SU-DHL-6 (cell line): ENCODE results near the gene IFFO2.
"Not testable (repeated sequence)": the region's sequence is repeated elsewhere in the genome, so short reads cannot be mapped to it uniquely, and the experiment has no call there.

Experiments used
- H2AFZ ChIP-seq: fragments of 200-600 bp; sonication (generic); 2 replicates; pipeline ENCODE4 v1.6.1; 2014; ENCODE audit warnings: low read depth, mild to moderate bottlenecking, moderate library complexity, mixed read lengths, antibody characterized with exemption, low read length; ENCODE audit not compliant: severe bottlenecking
- H3F3A ChIP-seq: fragments of 200-600 bp; shearing (Covaris generic); 2 replicates; pipeline ENCODE4 v1.6.0; 2016; ENCODE audit warnings: antibody characterized with exemption, mild to moderate bottlenecking; ENCODE audit not compliant: insufficient read depth
- H3K27ac ChIP-seq: fragments of 200-600 bp; sonication (generic); 2 replicates; pipeline ENCODE4 v1.5.1; 2016; ENCODE audit warnings: low read depth, mild to moderate bottlenecking, low read length, moderate library complexity, mixed read lengths
- H3K27me3 ChIP-seq: fragments of 200-600 bp; sonication (generic), shearing (Covaris generic); 2 replicates; pipeline ENCODE4 v1.6.0; 2014; ENCODE audit warnings: mild to moderate bottlenecking, low read length
- H3K36me3 ChIP-seq: fragments of 200-600 bp; sonication (generic); 2 replicates; pipeline ENCODE4 v1.6.1; 2014; ENCODE audit warnings: mild to moderate bottlenecking, low read length, mixed read lengths
- H3K4me2 ChIP-seq: fragments of 300-600, 200-600 bp; shearing (Covaris generic), sonication (generic); 2 replicates; pipeline ENCODE4 v1.6.0; 2014; ENCODE audit warnings: low read length, low read depth, mild to moderate bottlenecking; ENCODE audit not compliant: poor library complexity, severe bottlenecking
- H3K4me3 ChIP-seq: fragments of 200-600 bp; sonication (generic); 2 replicates; pipeline ENCODE4 v1.5.1; 2014; ENCODE audit warnings: antibody characterized with exemption, low read length, mild to moderate bottlenecking, mixed read lengths; ENCODE audit not compliant: insufficient read depth, poor library complexity, severe bottlenecking
- H3K79me2 ChIP-seq: fragments of 200-600 bp; sonication (generic); 2 replicates; pipeline ENCODE4 v1.6.1; 2014; ENCODE audit warnings: mild to moderate bottlenecking, low read length, moderate library complexity; ENCODE audit not compliant: insufficient read depth
- H3K9ac ChIP-seq: fragments of 200-600 bp; sonication (generic); 2 replicates; pipeline ENCODE4 v1.7.0; 2014; ENCODE audit warnings: mild to moderate bottlenecking, low read length
- H3K9me2 ChIP-seq: fragments of 200-600 bp; sonication (generic); replicated peaks from 2 replicates; pipeline ENCODE4 v1.6.1; 2014; ENCODE audit warnings: low read length; ENCODE audit not compliant: insufficient read depth
- H3K9me3 ChIP-seq: fragments of 200-600 bp; sonication (generic); 2 replicates; pipeline ENCODE4 v1.6.1; 2014; ENCODE audit warnings: low read length, mixed read lengths; ENCODE audit not compliant: insufficient read depth
- H4K20me1 ChIP-seq: fragments of 200-600 bp; sonication (generic); 2 replicates; pipeline ENCODE4 v1.6.1; 2014; ENCODE audit warnings: low read depth, mild to moderate bottlenecking, antibody characterized with exemption, low read length, moderate library complexity, mixed read lengths
- EZH2phosphoT487 ChIP-seq: fragments of 200-600 bp; sonication (generic), shearing (Covaris generic); conservative IDR thresholded peaks from 2 replicates; pipeline ENCODE4 v1.6.1; 2018; ENCODE audit warnings: mild to moderate bottlenecking, antibody characterized with exemption, low read length, moderate library complexity, mixed read lengths
- TF ChIP-seq, protein P1 (sequence below): fragments of 200-600 bp; sonication (generic); IDR thresholded peaks from one replicate; pipeline ENCODE4 v1.5.1; 2017; ENCODE audit warnings: antibody characterized with exemption, mild to moderate bottlenecking, low read length, moderate library complexity; ENCODE audit not compliant: insufficient read depth, poor library complexity, severe bottlenecking

IFFO2 gene

DNA sequence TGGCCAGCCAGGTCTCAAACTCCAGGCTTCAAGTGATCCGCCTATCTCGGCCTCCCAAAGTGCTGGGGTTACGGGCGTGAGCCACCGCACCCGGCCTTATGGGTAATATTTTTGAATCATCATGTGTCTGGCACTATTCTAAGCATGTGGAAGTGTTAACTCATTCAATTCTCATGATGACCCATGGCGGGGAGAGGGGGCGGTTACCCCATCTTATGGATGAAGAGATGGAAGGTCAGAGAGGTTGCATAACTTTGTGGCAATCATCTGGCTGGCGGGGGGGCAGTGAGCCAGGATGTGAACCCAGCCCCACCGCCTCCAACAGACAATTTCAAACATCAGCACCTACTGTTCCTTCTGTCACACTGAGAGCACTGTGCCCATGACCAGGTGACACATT, 85.5 kb downstream of the IFFO2 start:
- H4K20me1 ChIP-seq: no peaks in the 10 kb centered on the region
- no peak overlapping the region for H2AFZ ChIP-seq
- H3K27ac ChIP-seq: no peak overlapping the region
- H3K36me3 ChIP-seq: no peaks in the 10 kb centered on the region
- TF ChIP-seq EZH2phosphoT487: no peak
- TF ChIP-seq, protein P1, sequence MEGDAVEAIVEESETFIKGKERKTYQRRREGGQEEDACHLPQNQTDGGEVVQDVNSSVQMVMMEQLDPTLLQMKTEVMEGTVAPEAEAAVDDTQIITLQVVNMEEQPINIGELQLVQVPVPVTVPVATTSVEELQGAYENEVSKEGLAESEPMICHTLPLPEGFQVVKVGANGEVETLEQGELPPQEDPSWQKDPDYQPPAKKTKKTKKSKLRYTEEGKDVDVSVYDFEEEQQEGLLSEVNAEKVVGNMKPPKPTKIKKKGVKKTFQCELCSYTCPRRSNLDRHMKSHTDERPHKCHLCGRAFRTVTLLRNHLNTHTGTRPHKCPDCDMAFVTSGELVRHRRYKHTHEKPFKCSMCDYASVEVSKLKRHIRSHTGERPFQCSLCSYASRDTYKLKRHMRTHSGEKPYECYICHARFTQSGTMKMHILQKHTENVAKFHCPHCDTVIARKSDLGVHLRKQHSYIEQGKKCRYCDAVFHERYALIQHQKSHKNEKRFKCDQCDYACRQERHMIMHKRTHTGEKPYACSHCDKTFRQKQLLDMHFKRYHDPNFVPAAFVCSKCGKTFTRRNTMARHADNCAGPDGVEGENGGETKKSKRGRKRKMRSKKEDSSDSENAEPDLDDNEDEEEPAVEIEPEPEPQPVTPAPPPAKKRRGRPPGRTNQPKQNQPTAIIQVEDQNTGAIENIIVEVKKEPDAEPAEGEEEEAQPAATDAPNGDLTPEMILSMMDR: no peak
- no peak overlapping the region for H3K4me3 ChIP-seq
- no peaks in the 10 kb centered on the region for H3F3A ChIP-seq
- H3K9me2 ChIP-seq: no peaks in the 10 kb centered on the region
- H3K79me2 ChIP-seq: no peaks in the 10 kb centered on the region
- H3K4me2 ChIP-seq: no peak overlapping the region
- H3K27me3 ChIP-seq: no peaks in the 10 kb centered on the region
- H3K9ac ChIP-seq: no peak overlapping the region
- H3K9me3 ChIP-seq: no peaks in the 10 kb centered on the region

DNA sequence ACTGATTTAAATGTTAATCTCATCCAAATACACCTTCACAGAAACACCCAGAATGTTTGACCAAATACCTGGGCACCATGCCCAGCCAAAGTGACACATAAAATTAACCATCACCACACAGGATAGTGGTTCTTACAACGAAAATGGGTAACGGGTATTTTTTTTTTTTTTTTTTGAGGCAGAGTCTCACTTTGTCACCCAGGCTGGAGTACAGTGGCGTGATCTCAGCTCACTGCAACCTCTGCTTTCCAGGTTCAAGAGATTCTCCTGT, 85.9 kb downstream of the IFFO2 start:
- not testable (repeated sequence) for H3F3A ChIP-seq, H3K36me3 ChIP-seq, H3K4me3 ChIP-seq, H2AFZ ChIP-seq, H3K9me2 ChIP-seq, H3K9me3 ChIP-seq, H3K27me3 ChIP-seq, H3K27ac ChIP-seq, H3K9ac ChIP-seq, H3K79me2 ChIP-seq, H4K20me1 ChIP-seq, H3K4me2 ChIP-seq

DNA sequence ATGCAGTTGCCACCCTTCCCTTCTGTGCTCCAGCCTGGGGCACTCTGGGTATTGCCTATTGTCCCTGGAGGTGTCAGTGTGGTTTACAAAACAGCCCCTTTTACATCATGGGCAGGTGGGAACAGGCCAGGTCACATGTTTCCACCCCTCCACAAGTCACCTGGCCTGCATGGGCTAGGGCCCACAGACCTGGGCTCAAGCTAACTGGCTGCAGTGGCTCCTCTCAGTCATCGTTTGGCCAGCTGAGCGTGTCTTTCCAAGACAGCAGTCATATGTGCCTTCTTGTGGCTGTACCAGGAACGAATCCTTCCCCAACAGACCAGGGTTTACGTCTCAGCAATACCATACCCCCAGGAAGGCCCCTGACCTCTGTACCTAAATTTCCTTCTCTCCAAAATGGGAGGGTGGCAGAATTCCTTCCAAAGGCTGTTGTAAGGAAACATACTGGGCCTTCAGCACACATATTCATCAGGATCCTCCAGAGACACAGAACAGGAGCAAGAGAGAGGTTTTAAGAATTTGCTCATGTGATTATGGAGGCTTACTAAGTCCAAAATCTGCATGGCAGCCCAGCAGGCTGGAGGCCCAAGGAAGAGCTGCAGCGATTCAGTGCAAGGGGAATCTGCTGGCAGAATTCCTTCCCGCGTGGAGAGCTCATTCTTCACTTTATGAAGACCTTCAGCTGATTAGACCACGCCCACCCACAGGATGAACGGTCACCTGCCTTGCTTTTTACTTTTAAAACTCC, 86.5 kb downstream of the IFFO2 start:
- no peaks in the 10 kb centered on the region for H3F3A ChIP-seq
- no peaks in the 10 kb centered on the region for H3K79me2 ChIP-seq
- H2AFZ ChIP-seq: no peak overlapping the region
- H3K27me3 ChIP-seq: no peaks in the 10 kb centered on the region
- H3K4me3 ChIP-seq: no peak overlapping the region
- no peak for TF ChIP-seq EZH2phosphoT487
- TF ChIP-seq, protein P1: no peak
- no peaks in the 10 kb centered on the region for H4K20me1 ChIP-seq
- H3K36me3 ChIP-seq: no peaks in the 10 kb centered on the region
- no peak overlapping the region for H3K9ac ChIP-seq
- no peak overlapping the region for H3K4me2 ChIP-seq
- no peaks in the 10 kb centered on the region for H3K9me2 ChIP-seq
- no peaks in the 10 kb centered on the region for H3K9me3 ChIP-seq
- no peak overlapping the region for H3K27ac ChIP-seq

DNA sequence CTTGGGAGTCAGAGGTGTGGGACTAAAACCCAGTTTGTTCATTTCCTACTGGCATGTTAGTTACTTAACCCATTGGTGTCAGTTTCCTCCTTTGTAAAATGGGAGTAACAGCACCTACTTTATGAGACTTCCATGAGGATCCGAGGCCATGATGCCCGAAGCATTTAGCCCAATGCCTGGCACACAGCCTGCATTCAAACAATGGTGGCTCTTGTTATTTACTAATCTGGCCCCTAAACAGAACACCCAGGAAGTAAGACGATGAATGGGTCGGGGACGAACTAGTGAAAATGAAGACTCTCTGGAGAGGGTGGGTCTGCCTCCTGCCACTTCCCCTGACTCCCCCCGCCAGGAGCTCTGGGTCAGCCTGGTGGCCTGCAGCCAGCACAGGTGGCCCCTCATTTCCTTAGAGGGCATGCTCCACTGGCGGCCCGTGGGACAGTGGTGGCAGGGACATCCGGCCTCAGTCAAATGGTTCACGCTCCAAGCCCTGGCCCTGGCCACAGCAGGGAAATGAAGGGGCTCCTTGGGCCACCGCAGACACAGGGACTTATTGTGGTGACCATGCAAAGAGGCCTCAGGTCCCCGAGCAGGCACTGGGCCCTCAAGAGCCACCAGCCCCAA, 87.6 kb downstream of the IFFO2 start:
- H3K9me2 ChIP-seq: no peaks in the 10 kb centered on the region
- no peaks in the 10 kb centered on the region for H3F3A ChIP-seq
- no peak overlapping the region for H2AFZ ChIP-seq
- no peaks in the 10 kb centered on the region for H3K79me2 ChIP-seq
- no peaks in the 10 kb centered on the region for H3K36me3 ChIP-seq
- H3K9me3 ChIP-seq: no peaks in the 10 kb centered on the region
- no peaks in the 10 kb centered on the region for H4K20me1 ChIP-seq
- H3K27ac ChIP-seq: no peak overlapping the region
- no peak overlapping the region for H3K9ac ChIP-seq
- no peaks in the 10 kb centered on the region for H3K27me3 ChIP-seq
- TF ChIP-seq EZH2phosphoT487: no peak
- TF ChIP-seq, protein P1: no peak
- H3K4me3 ChIP-seq: no peak overlapping the region
- no peak overlapping the region for H3K4me2 ChIP-seq
